ENCODE data around the gene DCAF8.

DCAF8 gene

DNA sequence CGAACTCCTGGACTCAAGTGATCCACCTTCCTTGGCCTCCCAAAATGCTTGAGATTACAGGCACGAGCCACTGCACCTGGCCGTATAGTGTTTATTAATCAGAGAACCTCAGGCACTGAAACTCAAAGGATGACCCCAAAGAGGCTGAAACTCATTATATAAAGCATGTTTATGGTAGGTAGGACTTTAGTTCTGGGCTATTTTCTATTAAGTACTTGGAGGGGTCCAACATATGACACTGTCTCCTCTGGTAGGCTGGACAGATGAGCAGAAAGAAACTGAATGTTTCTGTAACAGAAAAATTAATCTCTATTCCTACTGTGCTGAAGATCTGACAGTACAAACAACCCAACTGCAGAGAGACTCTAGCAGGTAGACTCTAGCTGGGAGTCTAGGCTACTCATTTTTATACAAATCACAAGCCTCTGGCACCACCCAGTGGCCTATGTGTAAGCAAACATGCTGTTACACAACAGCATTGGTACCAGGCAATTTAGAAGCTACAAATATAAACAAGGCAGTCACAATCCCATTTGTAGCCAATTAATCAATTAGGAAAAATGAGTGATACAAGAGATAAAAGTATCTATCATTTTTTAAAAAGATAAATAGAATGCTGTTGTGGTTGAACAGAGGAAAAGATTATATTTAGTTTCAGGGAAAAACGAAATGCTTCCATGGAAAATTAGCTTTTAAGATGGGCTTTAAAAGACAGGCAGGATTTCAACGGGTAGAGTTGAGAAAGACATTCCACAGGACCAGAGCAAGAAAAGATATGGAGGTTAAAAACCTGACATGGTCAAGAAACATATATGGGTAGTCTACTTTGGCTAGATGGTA, 10.4 kb downstream of the DCAF8 start:
- peaks cover 4% of the 10 kb centered on the region; the same call in 1 of the 2 replicates for H3K36me3 ChIP-seq (ENCODE audit: insufficient read depth, low read length)
- H3K9ac ChIP-seq (ENCODE audit: low read depth, low read length) = no peak overlapping the region
- no peaks in the 10 kb centered on the region for H3K9me3 ChIP-seq (ENCODE audit: control insufficient read depth, insufficient read depth, low read length)
- no peaks in the 10 kb centered on the region for H3K4me1 ChIP-seq (ENCODE audit: insufficient read depth, low read length)

GRCh38 chr1:160251011-160251410, 11.3 kb downstream of the DCAF8 start:
- Histone ChIP-seq H3K4me1 (ENCODE audit: insufficient read depth, low read length) (no peaks in the 10 kb centered on the region), H3K36me3 (ENCODE audit: insufficient read depth, low read length) (peaks cover 4% of the 10 kb centered on the region; the same call in 1 of the 2 replicates), H3K9me3 (ENCODE audit: control insufficient read depth, insufficient read depth, low read length) (no peaks in the 10 kb centered on the region), H3K9ac (ENCODE audit: low read depth, low read length) (no peak overlapping the region)

DNA sequence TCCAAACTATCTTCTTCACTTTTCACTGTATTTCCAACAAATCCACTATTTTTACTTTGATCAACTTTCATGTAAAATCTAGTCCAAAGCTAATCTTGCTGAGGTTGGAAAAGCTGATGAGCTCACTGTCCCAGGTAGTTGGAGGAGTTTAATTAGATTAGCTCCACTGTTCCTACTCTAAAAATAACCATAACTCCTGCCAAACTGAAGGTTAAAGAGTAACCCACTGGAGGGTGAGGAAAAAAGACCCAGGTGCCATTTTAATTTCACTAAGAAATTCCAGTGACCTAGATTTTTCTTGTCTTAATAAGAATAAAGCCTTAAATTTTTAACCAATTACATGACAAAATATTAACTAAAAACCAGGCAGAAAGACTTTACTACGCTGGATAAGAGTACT, 15.3 kb downstream of the DCAF8 start:
- Histone ChIP-seq H3K4me1 (ENCODE audit: insufficient read depth, low read length) (peaks cover 4% of the 10 kb centered on the region; the same call in 1 of the 2 replicates), H3K9me3 (ENCODE audit: control insufficient read depth, insufficient read depth, low read length) (no peaks in the 10 kb centered on the region), H3K9ac (ENCODE audit: low read depth, low read length) (no peak overlapping the region), H3K36me3 (ENCODE audit: insufficient read depth, low read length) (peaks cover 7% of the 10 kb centered on the region; the same call in 1 of the 2 replicates)

DNA sequence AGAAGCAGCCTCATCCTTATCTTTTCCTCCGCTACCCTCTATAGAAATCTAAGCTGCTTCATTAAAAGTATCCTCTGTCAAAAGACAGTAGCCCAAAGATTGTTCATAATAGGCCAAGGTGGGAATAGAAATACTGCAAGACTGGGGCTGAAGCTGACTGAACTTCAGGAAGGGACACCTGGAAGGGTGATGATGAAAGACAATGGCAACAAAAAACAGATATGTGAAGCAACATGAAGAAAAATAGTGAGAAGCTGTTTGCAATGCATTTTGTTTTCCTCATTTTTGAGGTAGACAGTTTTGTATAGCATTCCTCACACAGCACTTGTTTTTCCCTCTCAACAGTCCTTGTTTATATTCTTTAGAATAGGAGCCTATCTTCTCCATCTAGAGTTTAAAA, 16.9 kb downstream of the DCAF8 start:
- Histone ChIP-seq H3K4me1 (ENCODE audit: insufficient read depth, low read length) (peaks cover 4% of the 10 kb centered on the region; the same call in 1 of the 2 replicates), H3K9ac (ENCODE audit: low read depth, low read length) (no peak overlapping the region), H3K36me3 (ENCODE audit: insufficient read depth, low read length) (peaks cover 2% of the 10 kb centered on the region), H3K9me3 (ENCODE audit: control insufficient read depth, insufficient read depth, low read length) (no peaks in the 10 kb centered on the region)

- Histone ChIP-seq H3K4me1 (ENCODE audit: insufficient read depth, low read length) (peaks cover 4% of the 10 kb centered on the region; the same call in 1 of the 2 replicates), H3K9me3 (ENCODE audit: control insufficient read depth, insufficient read depth, low read length) (no peaks in the 10 kb centered on the region), H3K9ac (ENCODE audit: low read depth, low read length) (no peak overlapping the region), H3K36me3 (ENCODE audit: insufficient read depth, low read length) (peaks cover 13% of the 10 kb centered on the region)
Measured at GRCh38 chr1:160244209-160244608, 18.1 kb downstream of the DCAF8 start.

DNA sequence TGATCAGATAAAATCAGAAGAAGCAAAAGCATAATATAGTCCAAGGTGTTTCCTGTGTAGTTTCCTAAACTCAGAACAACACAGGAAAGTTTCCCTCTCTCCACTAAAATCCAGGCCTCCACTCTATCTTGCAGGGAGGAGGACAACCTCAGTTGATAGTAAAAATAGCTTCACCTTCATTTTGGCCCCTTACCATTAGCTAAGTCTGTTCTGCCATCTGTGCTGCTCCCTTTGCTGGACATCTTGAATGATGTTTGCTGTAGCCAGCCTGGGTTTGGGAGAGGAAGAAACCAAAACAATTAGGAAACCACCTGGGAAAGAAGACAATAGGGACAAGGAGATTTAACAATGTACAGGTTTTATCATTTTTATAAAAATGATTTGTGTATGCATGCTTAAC, 18.6 kb downstream of the DCAF8 start:
- H3K36me3 ChIP-seq (ENCODE audit: insufficient read depth, low read length) = peaks cover 16% of the 10 kb centered on the region
- no peak overlapping the region for H3K9ac ChIP-seq (ENCODE audit: low read depth, low read length)
- H3K9me3 ChIP-seq (ENCODE audit: control insufficient read depth, insufficient read depth, low read length) = no peaks in the 10 kb centered on the region
- H3K4me1 ChIP-seq (ENCODE audit: insufficient read depth, low read length) = peaks cover 4% of the 10 kb centered on the region; the same call in 1 of the 2 replicates

DNA sequence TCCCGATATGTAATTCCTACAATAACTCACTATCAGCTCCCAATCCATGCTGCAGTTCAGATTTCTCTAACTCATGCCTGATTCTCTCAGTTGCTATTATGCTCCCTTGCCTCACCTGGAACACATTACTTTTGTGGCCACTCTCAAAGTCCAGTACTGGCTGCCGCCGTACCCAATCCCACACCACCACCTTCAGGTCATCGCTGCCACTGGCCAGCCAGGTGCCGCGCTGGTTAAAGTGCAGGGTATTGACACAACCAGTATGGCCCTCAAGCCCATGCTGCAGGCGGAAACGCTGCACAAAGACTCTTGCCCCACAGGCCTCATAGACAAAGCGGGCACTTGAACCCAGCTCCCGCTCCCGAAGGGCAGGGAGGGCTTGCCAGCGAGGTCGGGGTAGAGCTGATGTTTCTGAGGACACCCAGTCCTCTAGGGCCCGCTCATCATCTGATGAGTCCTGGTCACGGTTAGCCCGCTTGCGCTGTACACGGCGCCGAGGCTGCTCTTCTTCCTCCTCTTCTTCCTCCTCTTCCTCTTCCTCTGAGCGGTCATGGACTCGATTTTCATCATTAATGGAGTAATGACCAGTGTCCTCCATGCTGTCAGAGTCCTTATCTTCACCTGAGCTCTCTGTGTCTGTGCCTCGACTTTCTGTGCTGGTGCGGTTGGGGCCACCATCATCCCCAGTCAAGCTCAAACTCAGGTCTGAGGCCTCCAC, 22.6 kb downstream of the DCAF8 start:
- peaks cover 26% of the 10 kb centered on the region for H3K36me3 ChIP-seq (ENCODE audit: insufficient read depth, low read length)
- no peak overlapping the region for H3K9ac ChIP-seq (ENCODE audit: low read depth, low read length)
- H3K9me3 ChIP-seq (ENCODE audit: control insufficient read depth, insufficient read depth, low read length) = no peaks in the 10 kb centered on the region
- no peaks in the 10 kb centered on the region for H3K4me1 ChIP-seq (ENCODE audit: insufficient read depth, low read length)

GRCh38 chr1:160238408-160238807, 23.9 kb downstream of the DCAF8 start:
- Histone ChIP-seq H3K36me3 (ENCODE audit: insufficient read depth, low read length) (peaks cover 26% of the 10 kb centered on the region), H3K9ac (ENCODE audit: low read depth, low read length) (no peak overlapping the region), H3K4me1 (ENCODE audit: insufficient read depth, low read length) (no peaks in the 10 kb centered on the region), H3K9me3 (ENCODE audit: control insufficient read depth, insufficient read depth, low read length) (no peaks in the 10 kb centered on the region)

- Histone ChIP-seq H3K9me3 (ENCODE audit: control insufficient read depth, insufficient read depth, low read length) (no peaks in the 10 kb centered on the region), H3K9ac (ENCODE audit: low read depth, low read length) (no peak overlapping the region), H3K36me3 (ENCODE audit: insufficient read depth, low read length) (peaks cover 25% of the 10 kb centered on the region), H3K4me1 (ENCODE audit: insufficient read depth, low read length) (no peaks in the 10 kb centered on the region)
Measured at GRCh38 chr1:160237558-160237957, 24.8 kb downstream of the DCAF8 start.

DNA sequence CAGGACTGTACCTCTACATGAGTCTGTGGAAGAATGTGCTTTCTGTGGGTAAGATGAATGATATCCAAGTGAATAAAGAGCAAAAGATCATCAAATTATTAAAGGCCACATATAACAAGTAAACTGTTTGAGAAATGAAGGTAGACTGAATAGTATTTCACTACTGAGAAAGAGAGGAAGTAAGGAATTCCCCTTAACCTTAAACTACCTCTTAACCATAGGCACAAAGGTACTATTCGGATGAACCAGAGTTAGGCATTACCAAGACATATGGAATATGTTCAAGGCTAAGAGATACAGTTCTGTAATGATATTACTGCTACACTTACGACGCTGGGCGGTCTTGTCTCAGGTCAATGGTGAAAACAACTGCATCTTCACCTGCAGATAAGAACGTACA, 25.5 kb downstream of the DCAF8 start:
- no peak overlapping the region for H3K9ac ChIP-seq (ENCODE audit: low read depth, low read length)
- H3K9me3 ChIP-seq (ENCODE audit: control insufficient read depth, insufficient read depth, low read length) = no peaks in the 10 kb centered on the region
- peaks cover 24% of the 10 kb centered on the region for H3K36me3 ChIP-seq (ENCODE audit: insufficient read depth, low read length)
- no peaks in the 10 kb centered on the region for H3K4me1 ChIP-seq (ENCODE audit: insufficient read depth, low read length)

GRCh38 chr1:160232911-160233310, 29.4 kb downstream of the DCAF8 start:
- no peaks in the 10 kb centered on the region for H3K4me1 ChIP-seq (ENCODE audit: insufficient read depth, low read length)
- no peaks in the 10 kb centered on the region for H3K9me3 ChIP-seq (ENCODE audit: control insufficient read depth, insufficient read depth, low read length)
- H3K36me3 ChIP-seq (ENCODE audit: insufficient read depth, low read length) = peaks cover 13% of the 10 kb centered on the region
- no peak overlapping the region for H3K9ac ChIP-seq (ENCODE audit: low read depth, low read length)

DNA sequence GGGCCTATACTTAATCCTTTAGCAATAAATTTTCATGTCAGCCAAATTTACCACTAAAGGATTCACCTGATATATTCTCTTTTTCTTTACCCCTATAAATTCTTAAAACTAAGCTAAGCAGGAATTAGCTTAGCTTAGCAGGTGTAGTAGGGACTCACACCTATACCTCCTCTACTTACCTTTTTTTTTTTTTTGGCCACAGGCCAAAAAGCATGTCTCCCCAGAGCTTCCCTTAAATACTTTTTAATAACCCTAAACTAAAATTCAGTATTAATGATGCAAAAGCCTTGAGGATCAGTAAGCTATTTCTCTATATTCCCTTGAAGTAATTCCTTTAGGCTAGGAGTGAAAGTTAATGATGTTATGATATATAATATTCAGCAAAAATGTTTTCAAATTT, 33.9 kb downstream of the DCAF8 start:
- Histone ChIP-seq H3K36me3 (ENCODE audit: insufficient read depth, low read length) (peaks cover 34% of the 10 kb centered on the region), H3K9ac (ENCODE audit: low read depth, low read length) (no peak overlapping the region), H3K4me1 (ENCODE audit: insufficient read depth, low read length) (no peaks in the 10 kb centered on the region), H3K9me3 (ENCODE audit: control insufficient read depth, insufficient read depth, low read length) (no peaks in the 10 kb centered on the region)

DNA sequence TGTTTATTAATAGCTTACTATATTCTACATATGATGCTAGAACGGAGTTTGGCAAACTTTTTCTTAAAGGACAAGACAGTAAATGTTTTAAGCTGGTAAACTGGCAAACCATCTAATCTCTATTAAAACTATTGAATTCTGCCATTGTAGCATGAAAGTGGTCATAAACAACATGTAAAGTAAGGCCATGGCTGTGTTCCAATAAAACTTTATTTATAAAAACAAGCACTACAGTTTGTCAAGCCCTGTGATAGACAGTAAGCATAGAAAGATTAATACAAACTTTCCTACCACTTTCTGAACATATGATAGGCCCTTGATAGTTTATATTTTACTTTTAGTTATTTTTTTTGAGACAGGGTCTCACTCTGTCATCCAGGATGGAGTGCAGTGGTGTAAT, 34.8 kb downstream of the DCAF8 start:
- Histone ChIP-seq H3K9me3 (ENCODE audit: control insufficient read depth, insufficient read depth, low read length) (no peaks in the 10 kb centered on the region), H3K4me1 (ENCODE audit: insufficient read depth, low read length) (no peaks in the 10 kb centered on the region), H3K9ac (ENCODE audit: low read depth, low read length) (no peak overlapping the region), H3K36me3 (ENCODE audit: insufficient read depth, low read length) (peaks cover 36% of the 10 kb centered on the region)

DNA sequence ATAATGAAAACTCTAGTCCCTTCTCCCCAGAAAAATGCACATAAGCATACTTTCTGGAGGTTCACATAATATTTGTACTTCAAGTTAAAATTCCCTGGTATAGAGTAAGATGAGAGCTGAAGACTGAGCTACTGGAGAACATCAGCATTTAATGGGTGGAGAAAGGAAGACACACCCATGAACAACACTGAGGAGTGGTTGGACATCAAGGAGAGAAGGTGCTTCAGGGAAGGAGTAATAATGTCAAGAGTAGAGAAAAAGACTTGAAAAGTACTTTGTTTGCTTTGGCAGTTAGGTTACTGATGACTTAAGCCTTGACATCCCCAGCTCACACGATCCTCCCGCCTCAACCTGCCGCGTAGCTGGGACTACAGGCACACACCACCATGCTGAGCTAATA, 35.3 kb downstream of the DCAF8 start:
- Histone ChIP-seq H3K9ac (ENCODE audit: low read depth, low read length) (no peak overlapping the region), H3K9me3 (ENCODE audit: control insufficient read depth, insufficient read depth, low read length) (no peaks in the 10 kb centered on the region), H3K36me3 (ENCODE audit: insufficient read depth, low read length) (peaks cover 37% of the 10 kb centered on the region), H3K4me1 (ENCODE audit: insufficient read depth, low read length) (no peaks in the 10 kb centered on the region)

- Histone ChIP-seq H3K4me1 (ENCODE audit: insufficient read depth, low read length) (no peaks in the 10 kb centered on the region), H3K9ac (ENCODE audit: low read depth, low read length) (no peak overlapping the region), H3K36me3 (ENCODE audit: insufficient read depth, low read length) (peaks cover 39% of the 10 kb centered on the region), H3K9me3 (ENCODE audit: control insufficient read depth, insufficient read depth, low read length) (no peaks in the 10 kb centered on the region)
Measured at GRCh38 chr1:160226623-160227022, 35.7 kb downstream of the DCAF8 start.
